ENCODE data around the gene TAS1R3. TPM values are rescaled to one million over a fixed set of nuclear protein-coding genes. Genes with fewer than 3 reads are reported as not detected.

The TAS1R3 gene
- total RNA-seq, 1 experiment from 2014 or later, result 0.14 TPM

- in situ Hi-C loops (cut with HindIII; ENCODE audit: low sequenced_read_pairs), result loop anchor here (10.0 kb wide), 2 partner anchors 61 to 191 kb away; partner anchors contain the start of gene VWA1
- no peak for DNase-seq (ENCODE audit: low spot score)
Measured at GRCh38 chr1:1373815-1374588, 42.9 kb downstream of the TAS1R3 start.

- no peak for DNase-seq (ENCODE audit: low spot score)
Measured at GRCh38 chr1:1374589-1374928, 43.5 kb downstream of the TAS1R3 start.

GRCh38 chr1:1374929-1375662 lies 44.0 kb downstream of the TAS1R3 start, which contains the start of gene AURKAIP1:
AURKAIP1 (minus strand) TSS chr1:1375207; CDS start chr1:1374756, 451 bp downstream.
- DNase-seq (ENCODE audit: low spot score), result peak; percentile 100
- in situ Hi-C loops (cut with HindIII; ENCODE audit: low sequenced_read_pairs), result loop anchor here (10.0 kb wide), 2 partner anchors 60 to 190 kb away; partner anchors contain the start of gene VWA1

More at GRCh38 chr1:1374589-1374928, 43.5 kb downstream of the TAS1R3 start:
- in situ Hi-C loops (cut with HindIII; ENCODE audit: low sequenced_read_pairs), result loop anchor here (10.0 kb wide), 2 partner anchors 60 to 190 kb away; partner anchors contain the start of gene VWA1

- no peak for DNase-seq (ENCODE audit: low spot score)
- in situ Hi-C loops (cut with HindIII; ENCODE audit: low sequenced_read_pairs), result loop anchor here (10.0 kb wide), 2 partner anchors 58 to 188 kb away; partner anchors contain the start of gene VWA1
Measured at GRCh38 chr1:1376551-1377226, 45.6 kb downstream of the TAS1R3 start.

GRCh38 chr1:1377540-1378205 lies 46.6 kb downstream of the TAS1R3 start:
- in situ Hi-C loops (cut with HindIII; ENCODE audit: low sequenced_read_pairs), result loop anchor here (10.0 kb wide), 2 partner anchors 57 to 187 kb away; partner anchors contain the start of gene VWA1

GRCh38 chr1:1380860-1381259 lies 49.8 kb downstream of the TAS1R3 start:
- in situ Hi-C loops (cut with HindIII; ENCODE audit: low sequenced_read_pairs), result no loop called here

More at GRCh38 chr1:1377540-1378205, 46.6 kb downstream of the TAS1R3 start:
- DNase-seq (ENCODE audit: low spot score), result no peak

GRCh38 chr1:1381294-1381693 lies 50.2 kb downstream of the TAS1R3 start:
- no peak for DNase-seq (ENCODE audit: low spot score)
- in situ Hi-C loops (cut with HindIII; ENCODE audit: low sequenced_read_pairs), result no loop called here

More at GRCh38 chr1:1380860-1381259, 49.8 kb downstream of the TAS1R3 start:
- DNase-seq (ENCODE audit: low spot score), result no peak

Other genes starting within 250 kb of the TAS1R3 start
- gene C1orf159, start 215.2 kb upstream of the TAS1R3 start, total RNA-seq (2014; rRNA removed; shearing (Covaris generic)), result 11.9 and 17.1 TPM in 2 replicates
- gene TTLL10, start 157.4 kb upstream of the TAS1R3 start, total RNA-seq (2014; rRNA removed; shearing (Covaris generic)), result not detected in 2 replicates
- 1.2 TPM in 1 of 2 replicates, not detected in the other for gene TNFRSF18, start 124.7 kb upstream of the TAS1R3 start, total RNA-seq (2014; rRNA removed; shearing (Covaris generic))
- not detected in 2 replicates for gene TNFRSF4, start 117.1 kb upstream of the TAS1R3 start, total RNA-seq (2014; rRNA removed; shearing (Covaris generic))
- 92.4 and 99.1 TPM in 2 replicates for gene SDF4, start 99.3 kb upstream of the TAS1R3 start, total RNA-seq (2014; rRNA removed; shearing (Covaris generic))
- gene B3GALT6, start 99.0 kb upstream of the TAS1R3 start, total RNA-seq (2014; rRNA removed; shearing (Covaris generic)), result 38.4 and 44.3 TPM in 2 replicates
- gene C1QTNF12, start 84.6 kb upstream of the TAS1R3 start, total RNA-seq (2014; rRNA removed; shearing (Covaris generic)), result 5.1 and 13.3 TPM in 2 replicates
- gene UBE2J2, start 57.4 kb upstream of the TAS1R3 start, total RNA-seq (2014; rRNA removed; shearing (Covaris generic)), result 88.4 and 102 TPM in 2 replicates
- gene SCNN1D, start 50.8 kb upstream of the TAS1R3 start, total RNA-seq (2014; rRNA removed; shearing (Covaris generic)), result 0.71 and 1.2 TPM in 2 replicates
- gene ACAP3, start 23.4 kb upstream of the TAS1R3 start, total RNA-seq (2014; rRNA removed; shearing (Covaris generic)), result 23.6 and 33.8 TPM in 2 replicates
- gene PUSL1, start 22.7 kb upstream of the TAS1R3 start, total RNA-seq (2014; rRNA removed; shearing (Covaris generic)), result 66.7 and 84.9 TPM in 2 replicates
- gene INTS11, start 6.6 kb upstream of the TAS1R3 start, total RNA-seq (2014; rRNA removed; shearing (Covaris generic)), result 107 and 109 TPM in 2 replicates
- gene CPTP, start 6.5 kb upstream of the TAS1R3 start, total RNA-seq (2014; rRNA removed; shearing (Covaris generic)), result 22.5 and 23.5 TPM in 2 replicates
- 66.4 and 70.2 TPM in 2 replicates for gene DVL1, start 18.1 kb downstream of the TAS1R3 start, total RNA-seq (2014; rRNA removed; shearing (Covaris generic))
- gene MXRA8, start 27.3 kb downstream of the TAS1R3 start, total RNA-seq (2014; rRNA removed; shearing (Covaris generic)), result 23.0 and 26.7 TPM in 2 replicates
- gene AURKAIP1, start 43.9 kb downstream of the TAS1R3 start, total RNA-seq (2014; rRNA removed; shearing (Covaris generic)), result 210 and 263 TPM in 2 replicates
- 79.4 and 105 TPM in 2 replicates for gene CCNL2, start 68.1 kb downstream of the TAS1R3 start, total RNA-seq (2014; rRNA removed; shearing (Covaris generic))
- 60.9 and 75.0 TPM in 2 replicates for gene MRPL20, start 76.0 kb downstream of the TAS1R3 start, total RNA-seq (2014; rRNA removed; shearing (Covaris generic))
- 0.43 and 0.54 TPM in 2 replicates for gene ANKRD65, start 90.0 kb downstream of the TAS1R3 start, total RNA-seq (2014; rRNA removed; shearing (Covaris generic))
- gene VWA1, start 104.4 kb downstream of the TAS1R3 start, total RNA-seq (2014; rRNA removed; shearing (Covaris generic)), result 20.3 and 26.8 TPM in 2 replicates
- gene ATAD3C, start 118.4 kb downstream of the TAS1R3 start, total RNA-seq (2014; rRNA removed; shearing (Covaris generic)), result 0.14 TPM in 1 of 2 replicates, not detected in the other
- gene ATAD3B, start 140.5 kb downstream of the TAS1R3 start, total RNA-seq (2014; rRNA removed; shearing (Covaris generic)), result 73.1 and 102 TPM in 2 replicates
- gene ATAD3A, start 180.9 kb downstream of the TAS1R3 start, total RNA-seq (2014; rRNA removed; shearing (Covaris generic)), result 88.6 and 111 TPM in 2 replicates
- gene TMEM240, start 209.3 kb downstream of the TAS1R3 start, total RNA-seq (2014; rRNA removed; shearing (Covaris generic)), result 1.1 TPM in 1 of 2 replicates, not detected in the other
- gene SSU72, start 243.6 kb downstream of the TAS1R3 start, total RNA-seq (2014; rRNA removed; shearing (Covaris generic)), result 145 and 169 TPM in 2 replicates

Data from G401 (cell line).